AG09309 (cell line): ENCODE measurements around the gene SUGCT.

Source experiments
- DNase-seq: peaks from one replicate; pipeline ENCODE4 v3.0.0-alpha.2; 2010; ENCODE audit warnings: low read depth
- H3K4me3 ChIP-seq: 2 replicates; pipeline ENCODE4 v1.5.1; 2011; ENCODE audit warnings: mild to moderate bottlenecking, low read depth, low read length, moderate library complexity; ENCODE audit not compliant: control insufficient read depth
- CTCF ChIP-seq: IDR thresholded peaks from 2 replicates; pipeline ENCODE4 v1.5.1; 2011; ENCODE audit warnings: mild to moderate bottlenecking, low read depth, low read length, inconsistent platforms; ENCODE audit not compliant: insufficient read depth, control insufficient read depth; ENCODE audit errors: missing control alignments

The SUGCT gene

GRCh38 chr7:40715053-40715430, 580.2 kb downstream of the SUGCT start:
- no peak for DNase-seq
- H3K4me3 ChIP-seq: no peak overlapping the region
- TF ChIP-seq CTCF: no peak

- TF ChIP-seq CTCF: no peak
- DNase-seq: no peak
- H3K4me3 ChIP-seq: no peak overlapping the region
These were observed 581.2 kb downstream of the SUGCT start for GRCh38 chr7:40716052-40716451.

GRCh38 chr7:40717242-40717641, 582.4 kb downstream of the SUGCT start:
- peak; percentile 62 for DNase-seq
- no peak for TF ChIP-seq CTCF
- no peak overlapping the region for H3K4me3 ChIP-seq

- H3K4me3 ChIP-seq: no peak overlapping the region
- no peak for TF ChIP-seq CTCF
These were observed 585.6 kb downstream of the SUGCT start for GRCh38 chr7:40720416-40720815.

GRCh38 chr7:40721342-40721949, 586.6 kb downstream of the SUGCT start:
- no peak for DNase-seq
- H3K4me3 ChIP-seq: no peak overlapping the region
- TF ChIP-seq CTCF: no peak

More at GRCh38 chr7:40720416-40720815, 585.6 kb downstream of the SUGCT start:
- DNase-seq: no peak

GRCh38 chr7:40722242-40722641, 587.4 kb downstream of the SUGCT start:
- H3K4me3 ChIP-seq: no peak overlapping the region
- DNase-seq: no peak
- no peak for TF ChIP-seq CTCF

- no peak for TF ChIP-seq CTCF
- no peak for DNase-seq
- no peak overlapping the region for H3K4me3 ChIP-seq
These were observed 589.0 kb downstream of the SUGCT start for GRCh38 chr7:40723829-40724228.
